Effector CD4-positive, alpha-beta T cell (primary cell): ENCODE data around the gene FERMT1.
"Not testable (repeated sequence)": the region's sequence is repeated elsewhere in the genome, so short reads cannot be mapped to it uniquely, and the experiment has no call there.

Experiments used
- DNase-seq: peaks from one replicate; pipeline ENCODE4 v3.0.0-alpha.2; 2020

FERMT1 gene

GRCh38 chr20:6115221-6115895 is 7.5 kb downstream of the FERMT1 start:
- DNase-seq: no peak

- DNase-seq: no peak
Observed at GRCh38 chr20:6114696-6115095, 8.1 kb downstream of the FERMT1 start.

- no peak for DNase-seq
Observed at GRCh38 chr20:6113951-6114350, 8.9 kb downstream of the FERMT1 start.

GRCh38 chr20:6112965-6113364 is 9.9 kb downstream of the FERMT1 start:
- DNase-seq: not testable (repeated sequence)

GRCh38 chr20:6108330-6108729 is 14.5 kb downstream of the FERMT1 start:
- DNase-seq: no peak

- no peak for DNase-seq
Observed at GRCh38 chr20:6104493-6105188, 18.2 kb downstream of the FERMT1 start.

GRCh38 chr20:6103301-6103700 is 19.5 kb downstream of the FERMT1 start:
- no peak for DNase-seq

GRCh38 chr20:6101346-6101745 is 21.5 kb downstream of the FERMT1 start:
- no peak for DNase-seq

- DNase-seq: no peak
Observed at GRCh38 chr20:6100246-6100645, 22.6 kb downstream of the FERMT1 start.

- no peak for DNase-seq
Observed at GRCh38 chr20:6099819-6100218, 23.0 kb downstream of the FERMT1 start.

- DNase-seq: no peak
Observed at GRCh38 chr20:6095409-6095808, 27.4 kb downstream of the FERMT1 start.

- DNase-seq: no peak
Observed at GRCh38 chr20:6094565-6094964, 28.3 kb downstream of the FERMT1 start.

- no peak for DNase-seq
Observed at GRCh38 chr20:6094063-6094462, 28.8 kb downstream of the FERMT1 start.

GRCh38 chr20:6091661-6092060 is 31.2 kb downstream of the FERMT1 start:
- DNase-seq: no peak

GRCh38 chr20:6086868-6087267 is 36.0 kb downstream of the FERMT1 start:
- no peak for DNase-seq

- DNase-seq: no peak
Observed at GRCh38 chr20:6083926-6084325, 38.9 kb downstream of the FERMT1 start.

GRCh38 chr20:6081236-6081635 is 41.6 kb downstream of the FERMT1 start:
- no peak for DNase-seq

- no peak for DNase-seq
Observed at GRCh38 chr20:6079016-6079415, 43.8 kb downstream of the FERMT1 start.

- DNase-seq: no peak
Observed at GRCh38 chr20:6075428-6076219, 47.2 kb downstream of the FERMT1 start.

GRCh38 chr20:6074784-6075183 is 48.0 kb downstream of the FERMT1 start:
- no peak for DNase-seq

GRCh38 chr20:6074145-6074561 is 48.7 kb downstream of the FERMT1 start:
- no peak for DNase-seq

GRCh38 chr20:6070829-6071695 is 51.8 kb downstream of the FERMT1 start:
- no peak for DNase-seq

GRCh38 chr20:6069669-6070068 is 53.2 kb downstream of the FERMT1 start:
- DNase-seq: no peak
